ENCODE results near the gene FRMPD2.

Gene FRMPD2

GRCh38 chr10:48299692-48300091 lies 25.2 kb upstream of the FRMPD2 start:
- Histone ChIP-seq H3K9me2 (replicated peaks; ENCODE audit: control insufficient read depth, low read length) (no peaks in the 10 kb centered on the region), H3K4me3 (ENCODE audit: low read length) (no peak overlapping the region), H3K36me3 (ENCODE audit: control insufficient read depth, low read length) (no peaks in the 10 kb centered on the region), H3F3A (ENCODE audit: control insufficient read depth, insufficient read depth) (no peaks in the 10 kb centered on the region), H4K20me1 (ENCODE audit: control insufficient read depth, insufficient read depth, low read depth, low read length) (no peaks in the 10 kb centered on the region), H3K27me3 (ENCODE audit: control insufficient read depth, low read length) (peaks cover 6% of the 10 kb centered on the region; the same call in 1 of the 2 replicates), H3K4me2 (ENCODE audit: low read length) (no peak overlapping the region), H3K27ac (ENCODE audit: low read depth, low read length) (no peak overlapping the region), H3K79me2 (ENCODE audit: control insufficient read depth, low read length) (no peaks in the 10 kb centered on the region), H3K9me3 (ENCODE audit: control insufficient read depth, insufficient read depth, low read length) (no peaks in the 10 kb centered on the region), H3K4me1 (ENCODE audit: control insufficient read depth, low read length) (no peaks in the 10 kb centered on the region)
- TF ChIP-seq EZH2phosphoT487 (IDR thresholded peaks at IDR 0.05; ENCODE audit: borderline replicate concordance, low read length): no peak
- no peak for TF ChIP-seq CTCF (IDR thresholded peaks at IDR 0.05; ENCODE audit: low read depth, low read length, poor library complexity, severe bottlenecking)

- TF ChIP-seq CTCF (IDR thresholded peaks at IDR 0.05; ENCODE audit: low read depth, low read length, poor library complexity, severe bottlenecking) (no peak), EZH2phosphoT487 (IDR thresholded peaks at IDR 0.05; ENCODE audit: borderline replicate concordance, low read length) (no peak)
- Histone ChIP-seq H4K20me1 (ENCODE audit: control insufficient read depth, insufficient read depth, low read depth, low read length) (no peaks in the 10 kb centered on the region), H3F3A (ENCODE audit: control insufficient read depth, insufficient read depth) (no peaks in the 10 kb centered on the region), H3K27me3 (ENCODE audit: control insufficient read depth, low read length) (peaks cover 9% of the 10 kb centered on the region; the same call in 1 of the 2 replicates), H3K9me3 (ENCODE audit: control insufficient read depth, insufficient read depth, low read length) (no peaks in the 10 kb centered on the region), H3K27ac (ENCODE audit: low read depth, low read length) (no peak overlapping the region), H3K36me3 (ENCODE audit: control insufficient read depth, low read length) (no peaks in the 10 kb centered on the region), H3K9me2 (replicated peaks; ENCODE audit: control insufficient read depth, low read length) (no peaks in the 10 kb centered on the region), H3K4me2 (ENCODE audit: low read length) (no peak overlapping the region), H3K79me2 (ENCODE audit: control insufficient read depth, low read length) (no peaks in the 10 kb centered on the region), H3K4me3 (ENCODE audit: low read length) (no peak overlapping the region), H3K4me1 (ENCODE audit: control insufficient read depth, low read length) (no peaks in the 10 kb centered on the region)
These were observed 24.6 kb upstream of the FRMPD2 start for GRCh38 chr10:48299066-48299465.

- H3K4me2 ChIP-seq (ENCODE audit: low read length): no peak overlapping the region
- no peak for TF ChIP-seq CTCF (IDR thresholded peaks at IDR 0.05; ENCODE audit: low read depth, low read length, poor library complexity, severe bottlenecking)
- no peaks in the 10 kb centered on the region for H3K36me3 ChIP-seq (ENCODE audit: control insufficient read depth, low read length)
- no peak overlapping the region for H3K27ac ChIP-seq (ENCODE audit: low read depth, low read length)
- H4K20me1 ChIP-seq (ENCODE audit: control insufficient read depth, insufficient read depth, low read depth, low read length): no peaks in the 10 kb centered on the region
- peaks cover 7% of the 10 kb centered on the region; the same call in 1 of the 2 replicates for H3K27me3 ChIP-seq (ENCODE audit: control insufficient read depth, low read length)
- no peaks in the 10 kb centered on the region for H3K4me1 ChIP-seq (ENCODE audit: control insufficient read depth, low read length)
- no peaks in the 10 kb centered on the region for H3K79me2 ChIP-seq (ENCODE audit: control insufficient read depth, low read length)
- no peaks in the 10 kb centered on the region for H3F3A ChIP-seq (ENCODE audit: control insufficient read depth, insufficient read depth)
- no peak overlapping the region for H3K4me3 ChIP-seq (ENCODE audit: low read length)
- no peaks in the 10 kb centered on the region for H3K9me3 ChIP-seq (ENCODE audit: control insufficient read depth, insufficient read depth, low read length)
- H3K9me2 ChIP-seq (replicated peaks; ENCODE audit: control insufficient read depth, low read length): no peaks in the 10 kb centered on the region
These were observed 22.1 kb upstream of the FRMPD2 start for GRCh38 chr10:48296576-48297098.

Measured in DOHH2 (cell line).